ENCODE data around the gene PLPP4. TPM values are rescaled to one million over a fixed set of nuclear protein-coding genes. Genes with fewer than 3 reads are reported as not detected.

Gene PLPP4
- total RNA-seq, 1 donor from 2014 or later, result not detected

GRCh38 chr10:120457431-120458172 is 575 bp downstream of the PLPP4 start:
- H3K4me3 Mint-ChIP-seq, result peak overlapping the region; percentile 83
- peaks cover 7% of the 10 kb centered on the region for H3F3A ChIP-seq (ENCODE audit: low read depth)
- H3K4me2 ChIP-seq, result peak overlapping the region; percentile 91
- H3K4me1 Mint-ChIP-seq, result peaks cover 3% of the 10 kb centered on the region
- DNase-seq (ENCODE audit: low spot score), result peak; percentile 32
- peaks cover 36% of the 10 kb centered on the region for H3K27me3 Mint-ChIP-seq (ENCODE audit: insufficient read depth, low read depth)
- H3K36me3 ChIP-seq, result no peaks in the 10 kb centered on the region
- no peaks in the 10 kb centered on the region for H3K79me2 ChIP-seq (ENCODE audit: low read depth)
- peaks cover 10% of the 10 kb centered on the region for H3K4me1 ChIP-seq
- no peaks in the 10 kb centered on the region for H4K20me1 ChIP-seq (ENCODE audit: low read depth)
- H3K9ac ChIP-seq, result no peak overlapping the region
- peak overlapping the region; percentile 83 for H2AFZ ChIP-seq (replicated peaks)
- no peak overlapping the region for H3K27ac Mint-ChIP-seq
- H3K36me3 Mint-ChIP-seq, result no peaks in the 10 kb centered on the region
- H3K4me3 ChIP-seq, result peak overlapping the region; percentile 56
- H3K9me3 Mint-ChIP-seq, result no peaks in the 10 kb centered on the region
- H3K9me3 ChIP-seq (ENCODE audit: low read depth), result no peaks in the 10 kb centered on the region
- H3K27me3 ChIP-seq, result peaks cover 83% of the 10 kb centered on the region
- TF ChIP-seq EZH2 (IDR thresholded peaks at IDR 0.05) (peak; percentile 76), EZH2phosphoT487 (IDR thresholded peaks at IDR 0.05) (peak; percentile 74)
- TF ChIP-seq, protein P1, sequence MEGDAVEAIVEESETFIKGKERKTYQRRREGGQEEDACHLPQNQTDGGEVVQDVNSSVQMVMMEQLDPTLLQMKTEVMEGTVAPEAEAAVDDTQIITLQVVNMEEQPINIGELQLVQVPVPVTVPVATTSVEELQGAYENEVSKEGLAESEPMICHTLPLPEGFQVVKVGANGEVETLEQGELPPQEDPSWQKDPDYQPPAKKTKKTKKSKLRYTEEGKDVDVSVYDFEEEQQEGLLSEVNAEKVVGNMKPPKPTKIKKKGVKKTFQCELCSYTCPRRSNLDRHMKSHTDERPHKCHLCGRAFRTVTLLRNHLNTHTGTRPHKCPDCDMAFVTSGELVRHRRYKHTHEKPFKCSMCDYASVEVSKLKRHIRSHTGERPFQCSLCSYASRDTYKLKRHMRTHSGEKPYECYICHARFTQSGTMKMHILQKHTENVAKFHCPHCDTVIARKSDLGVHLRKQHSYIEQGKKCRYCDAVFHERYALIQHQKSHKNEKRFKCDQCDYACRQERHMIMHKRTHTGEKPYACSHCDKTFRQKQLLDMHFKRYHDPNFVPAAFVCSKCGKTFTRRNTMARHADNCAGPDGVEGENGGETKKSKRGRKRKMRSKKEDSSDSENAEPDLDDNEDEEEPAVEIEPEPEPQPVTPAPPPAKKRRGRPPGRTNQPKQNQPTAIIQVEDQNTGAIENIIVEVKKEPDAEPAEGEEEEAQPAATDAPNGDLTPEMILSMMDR (IDR thresholded peaks at IDR 0.05), result no peak
- no peak overlapping the region for H3K27ac ChIP-seq

DNA sequence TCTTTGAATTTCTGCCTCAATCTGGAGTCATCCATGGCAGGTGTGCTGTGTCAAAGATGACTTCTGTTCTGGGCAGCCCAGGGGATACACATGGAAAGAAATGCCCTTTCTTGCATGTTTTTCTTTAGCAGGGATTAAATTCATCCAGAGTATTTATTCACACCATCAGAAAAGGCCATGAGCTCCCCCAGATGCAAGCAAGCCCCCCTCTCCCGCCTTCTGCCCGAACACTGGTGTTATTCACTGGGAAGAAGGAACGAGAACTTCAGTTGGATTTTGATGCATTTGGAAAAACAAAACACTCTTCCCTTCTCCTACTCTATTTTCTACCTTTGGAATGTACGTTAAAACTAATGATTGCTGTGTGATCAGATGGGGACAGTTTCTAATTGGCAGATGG is 1.4 kb downstream of the PLPP4 start:
- Histone ChIP-seq H3F3A (ENCODE audit: low read depth) (peaks cover 7% of the 10 kb centered on the region), H3K9ac (no peak overlapping the region)
- H3K27ac Mint-ChIP-seq, result no peak overlapping the region

GRCh38 chr10:120459185-120459584 is 2.2 kb downstream of the PLPP4 start:
- Mint-ChIP-seq H3K4me3 (no peak overlapping the region), H3K27me3 (ENCODE audit: insufficient read depth, low read depth) (peaks cover 30% of the 10 kb centered on the region), H3K4me1 (peaks cover 3% of the 10 kb centered on the region), H3K27ac (no peak overlapping the region), H3K9me3 (no peaks in the 10 kb centered on the region), H3K36me3 (no peaks in the 10 kb centered on the region)
- Histone ChIP-seq H3K27me3 (peaks cover 77% of the 10 kb centered on the region), H3K27ac (no peak overlapping the region), H3F3A (ENCODE audit: low read depth) (peaks cover 7% of the 10 kb centered on the region), H3K4me3 (no peak overlapping the region), H2AFZ (replicated peaks) (no peak overlapping the region), H3K9ac (no peak overlapping the region), H3K79me2 (ENCODE audit: low read depth) (no peaks in the 10 kb centered on the region), H3K9me3 (ENCODE audit: low read depth) (no peaks in the 10 kb centered on the region), H3K4me1 (peaks cover 10% of the 10 kb centered on the region), H3K36me3 (no peaks in the 10 kb centered on the region), H3K4me2 (no peak overlapping the region), H4K20me1 (ENCODE audit: low read depth) (no peaks in the 10 kb centered on the region)
- TF ChIP-seq EZH2phosphoT487 (IDR thresholded peaks at IDR 0.05) (no peak), EZH2 (IDR thresholded peaks at IDR 0.05) (no peak)
- TF ChIP-seq, protein P1 (IDR thresholded peaks at IDR 0.05), result no peak
- no peak for DNase-seq (ENCODE audit: low spot score)

More for the DNA sequence above, 1.4 kb downstream of the PLPP4 start:
- H3K79me2 ChIP-seq (ENCODE audit: low read depth), result no peaks in the 10 kb centered on the region
- peaks cover 3% of the 10 kb centered on the region for H3K4me1 Mint-ChIP-seq
- H3K36me3 Mint-ChIP-seq, result no peaks in the 10 kb centered on the region
- TF ChIP-seq EZH2 (IDR thresholded peaks at IDR 0.05) (no peak), EZH2phosphoT487 (IDR thresholded peaks at IDR 0.05) (no peak)
- TF ChIP-seq, protein P1 (IDR thresholded peaks at IDR 0.05), result no peak
- H4K20me1 ChIP-seq (ENCODE audit: low read depth), result no peaks in the 10 kb centered on the region
- H2AFZ ChIP-seq (replicated peaks), result no peak overlapping the region
- no peaks in the 10 kb centered on the region for H3K9me3 ChIP-seq (ENCODE audit: low read depth)
- H3K27me3 Mint-ChIP-seq (ENCODE audit: insufficient read depth, low read depth), result peaks cover 36% of the 10 kb centered on the region
- H3K4me2 ChIP-seq, result no peak overlapping the region
- no peaks in the 10 kb centered on the region for H3K36me3 ChIP-seq
- H3K4me3 Mint-ChIP-seq, result peak overlapping the region; percentile 75
- no peak for DNase-seq (ENCODE audit: low spot score)
- H3K27ac ChIP-seq, result no peak overlapping the region
- peaks cover 83% of the 10 kb centered on the region for H3K27me3 ChIP-seq
- no peak overlapping the region for H3K4me3 ChIP-seq
- H3K9me3 Mint-ChIP-seq, result no peaks in the 10 kb centered on the region
- peaks cover 10% of the 10 kb centered on the region for H3K4me1 ChIP-seq
